SK-N-SH (cell line): Measurements from ENCODE around the gene TMEM143. TPM values are rescaled to one million over a fixed set of nuclear protein-coding genes. Genes with fewer than 3 reads are reported as not detected.

ENCODE experiments used
- CTCF ChIA-PET: fragments of 300-600, 350-600 bp; formaldehyde crosslinking; extraction: SDS; loops from one replicate; lab custom pipeline; 2021; lab: Yijun Ruan, JAX
- POLR2A ChIA-PET: fragments of 350-600 bp; sonication (Branson Sonifier 250); formaldehyde crosslinking; extraction: SDS; loops from one replicate; lab custom pipeline; 2020; ENCODE audit warnings: antibody characterized with exemption, inconsistent platforms; lab: Yijun Ruan, JAX
- DNase-seq: peaks from one replicate; pipeline ENCODE4 v3.0.0; 2012
- H2AFZ ChIP-seq: fragments of 200-600 bp; sonication (generic); 2 replicates; pipeline ENCODE4 v1.8.1; 2016; ENCODE audit warnings: antibody characterized with exemption, mild to moderate bottlenecking, low read depth
- H3F3A ChIP-seq: fragments of 200-600 bp; sonication (generic); replicated peaks from 2 replicates; pipeline ENCODE3; 2016; ENCODE audit warnings: antibody characterized with exemption, mild to moderate bottlenecking; ENCODE audit not compliant: insufficient read depth
- H3K27ac ChIP-seq, 2 experiments: fragments of 200-500 bp in 1 of 2; fragments of 200-600 bp in 1 of 2; sonication (Bioruptor generic) in 1 of 2; sonication (generic), shearing (Covaris generic) in 1 of 2; 2 replicates each; pipeline versions ENCODE4 v1.5.1 to v1.6.1; 2014 to 2016; ENCODE audit warnings: low read depth in 2 of 2, inconsistent platforms in 1 of 2, low read length in 1 of 2, mild to moderate bottlenecking in 1 of 2, mixed read lengths in 1 of 2
- H3K27me3 ChIP-seq: fragments of 200-600 bp; sonication (generic), shearing (Covaris generic); 2 replicates; pipeline ENCODE4 v1.6.1; 2016; ENCODE audit warnings: mixed run types; ENCODE audit not compliant: insufficient read depth
- H3K36me3 ChIP-seq, 2 experiments: fragments of 200-500 bp in 1 of 2; fragments of 200-600 bp in 1 of 2; sonication (Bioruptor generic) in 1 of 2; sonication (generic) in 1 of 2; replicated peaks in 1 of 2; 2 replicates each; pipeline versions ENCODE3 to v1.5.1; 2014 to 2016; ENCODE audit warnings: low read length in 1 of 2, mild to moderate bottlenecking in 1 of 2; ENCODE audit not compliant: insufficient read depth in 2 of 2, control insufficient read depth in 1 of 2
- H3K4me1 ChIP-seq, 2 experiments: fragments of 200-500 bp in 1 of 2; fragments of 200-600 bp in 1 of 2; sonication (Bioruptor generic) in 1 of 2; sonication (generic), shearing (Covaris generic) in 1 of 2; 2 replicates each; pipeline versions ENCODE4 v1.5.1 to v1.6.1; 2014 to 2016; ENCODE audit warnings: low read depth in 1 of 2, low read length in 1 of 2, mixed run types in 1 of 2; ENCODE audit not compliant: insufficient read depth in 2 of 2, control insufficient read depth in 1 of 2
- H3K4me2 ChIP-seq: fragments of 200-600 bp; sonication (generic), shearing (Covaris generic); 2 replicates; pipeline ENCODE4 v1.6.1; 2017; ENCODE audit warnings: mixed run types
- H3K4me3 ChIP-seq, 2 experiments: fragments of 200-500 bp in 1 of 2; fragments of 200-600 bp in 1 of 2; sonication (Bioruptor generic) in 1 of 2; sonication (generic), shearing (Covaris generic) in 1 of 2; 2 replicates each; pipeline versions ENCODE4 v1.5.1 to v1.8.1; 2014 to 2016; ENCODE audit warnings: low read depth in 2 of 2, inconsistent platforms in 1 of 2, low read length in 1 of 2, mild to moderate bottlenecking in 1 of 2, mixed read lengths in 1 of 2, moderate library complexity in 1 of 2
- H3K79me2 ChIP-seq: fragments of 200-600 bp; sonication (generic); 2 replicates; pipeline ENCODE4 v1.8.1; 2017; ENCODE audit warnings: mild to moderate bottlenecking; ENCODE audit not compliant: insufficient read depth
- H3K9ac ChIP-seq: fragments of 200-600 bp; sonication (generic); 2 replicates; pipeline ENCODE4 v1.6.1; 2017; ENCODE audit warnings: mixed run types
- H3K9me2 ChIP-seq: fragments of 200-600 bp; sonication (generic); 2 replicates; pipeline ENCODE4 v1.6.1; 2017; ENCODE audit warnings: mixed run types
- H3K9me3 ChIP-seq: fragments of 200-600 bp; sonication (generic); 2 replicates; pipeline ENCODE4 v1.6.1; 2017; ENCODE audit warnings: mixed run types, mild to moderate bottlenecking, moderate library complexity
- H4K20me1 ChIP-seq: fragments of 200-600 bp; sonication (generic); 2 replicates; pipeline ENCODE4 v1.6.1; 2017; ENCODE audit warnings: mild to moderate bottlenecking, mixed run types; ENCODE audit not compliant: insufficient read depth
- CTCF ChIP-seq: fragments of 200-600 bp; sonication (generic); IDR thresholded peaks from 2 replicates; pipeline ENCODE4 v1.6.1; 2017; ENCODE audit warnings: antibody characterized with exemption, mild to moderate bottlenecking, moderate library complexity
- ELF1 ChIP-seq: IDR thresholded peaks from 2 replicates; pipeline ENCODE4 v1.4.0; 2012
- EZH2phosphoT487 ChIP-seq: fragments of 200-600 bp; sonication (generic); IDR thresholded peaks from 2 replicates; pipeline ENCODE4 v1.6.1; 2017; ENCODE audit warnings: low read depth, mixed run types, mild to moderate bottlenecking, antibody characterized with exemption, moderate library complexity, borderline replicate concordance
- FOSL2 ChIP-seq: IDR thresholded peaks from 2 replicates; pipeline ENCODE4 v1.4.0; 2012; ENCODE audit warnings: low read depth, mild to moderate bottlenecking, moderate library complexity, borderline replicate concordance
- MAX ChIP-seq: IDR thresholded peaks from 2 replicates; pipeline ENCODE4 v1.4.0; 2012; ENCODE audit warnings: low read depth
- PBX3 ChIP-seq: IDR thresholded peaks from 2 replicates; pipeline ENCODE4; 2012
- RAD21 ChIP-seq: IDR thresholded peaks from 2 replicates; pipeline ENCODE4 v1.6.1; 2012; ENCODE audit warnings: mild to moderate bottlenecking, low read length
- REST ChIP-seq: IDR thresholded peaks from 2 replicates; pipeline ENCODE4 v1.6.1; 2012; ENCODE audit warnings: mild to moderate bottlenecking, low read depth, low read length, moderate library complexity
- SMC3 ChIP-seq: IDR thresholded peaks from 2 replicates; pipeline ENCODE4 v1.6.1; 2012; ENCODE audit warnings: low read depth, low read length, improper control_type of control experiment
- TAF1 ChIP-seq: IDR thresholded peaks from 2 replicates; pipeline ENCODE4 v1.6.1; 2012; ENCODE audit warnings: low read depth, mild to moderate bottlenecking, low read length, moderate library complexity, borderline replicate concordance
- ZBTB33 ChIP-seq: IDR thresholded peaks from 2 replicates; pipeline ENCODE4 v1.4.0; 2012; ENCODE audit warnings: low read depth, borderline replicate concordance
- WGBS: methylation state at CpG from one replicate; pipeline ENCODE4 v1.1.6; 2017; ENCODE audit warnings: low lambda C conversion rate; 5-methylcytosine and 5-hydroxymethylcytosine counted together
- polyA plus RNA-seq, 3 experiments: library from polyadenylated mRNA; depleted of rRNA; stranded (reverse); fragments of >200 nt; gene quantifications; 2 replicates each; pipeline ENCODE4 v1.2.3, GENCODE V29; 2012

The TMEM143 gene
- polyA plus RNA-seq, 1 of the 3 experiments (the other 2 are of a cell fraction), result 21.9 TPM

GRCh38 chr19:48351341-48351752 is 12.4 kb downstream of the TMEM143 start:
- Histone ChIP-seq H2AFZ (no peak overlapping the region), H3K4me2 (no peak overlapping the region), H3K4me3 (peak overlapping the region in 1 of 2 experiments; percentile 6; a peak in 1 of 4 replicates), H3F3A (peaks cover 5% of the 10 kb centered on the region), H4K20me1 (no peaks in the 10 kb centered on the region), H3K4me1 (peaks cover 0 to 2% of the 10 kb centered on the region in 2 experiments; a peak in 1 of 4 replicates), H3K9ac (no peak overlapping the region), H3K79me2 (no peaks in the 10 kb centered on the region), H3K27me3 (no peaks in the 10 kb centered on the region), H3K27ac (no peak overlapping the region), H3K36me3 (no peaks in the 10 kb centered on the region), H3K9me3 (no peaks in the 10 kb centered on the region), H3K9me2 (no peaks in the 10 kb centered on the region)
- ChIA-PET POLR2A (interaction anchor here (1.3 kb wide), 1 partner anchor 94 kb away, joined by 5 read pairs; the partner anchor contains the start of gene GRWD1), CTCF (interaction anchor here (0.7 to 3.1 kb wide), 13 partner anchors 9 to 94 kb away, joined by 3 to 17 read pairs (median 4); partner anchors contain the start of genes GRIN2D and KDELR1)
- peak; percentile 86 for DNase-seq
- TF ChIP-seq SMC3 (peak; percentile 59), MAX (no peak), EZH2phosphoT487 (no peak), FOSL2 (no peak), ZBTB33 (no peak), ELF1 (no peak), REST (no peak), TAF1 (no peak), RAD21 (peak; percentile 67), CTCF (peak; percentile 82), PBX3 (no peak)
- WGBS, result 53% methylated on average over 8 of the region's 8 CpGs
